ENCODE results near the gene SH3RF3. TPM values are rescaled to one million over a fixed set of nuclear protein-coding genes. Genes with fewer than 3 reads are reported as not detected.

SH3RF3 gene
- total and polyA plus RNA-seq, 2 of the 13 experiments (the other 11 are each of a cell fraction or from before 2014, with no cell fraction given) = 0.04 TPM; not detected in 1

GRCh38 chr2:109392816-109393661, 264.0 kb downstream of the SH3RF3 start (continued):
- TF ChIP-seq LCORL (IDR thresholded peaks at IDR 0.05) (no peak), LCORL (CRISPR knock-in tag; IDR thresholded peaks at IDR 0.05) (no peak), FOXJ3 (CRISPR knock-in tag; IDR thresholded peaks at IDR 0.05; ENCODE audit: borderline replicate concordance) (no peak)

GRCh38 chr2:109393662-109393972, 264.6 kb downstream of the SH3RF3 start:
- in situ Hi-C loops (cut with HindIII; ENCODE audit: extremely low pct_ligation_motif_present, low pct_unique_long_range_greater_than_20kb) = no loop called here

More at GRCh38 chr2:109393662-109393972, 264.6 kb downstream of the SH3RF3 start:
- Histone ChIP-seq H3K4me3 (replicated peaks in 1 of 3; ENCODE audit: insufficient read depth in 1 of 3, low read depth in 2 of 3, low read length in 3 of 3) (no peak overlapping the region), H2AFZ (ENCODE audit: low read length) (no peak overlapping the region), H3K9me3 (ENCODE audit: low read length) (no peaks in the 10 kb centered on the region), H3K36me3 (replicated peaks in 1 of 2; ENCODE audit: control insufficient read depth in 1 of 2, insufficient read depth in 2 of 2, low read length in 2 of 2) (no peaks in the 10 kb centered on the region), H3K79me2 (ENCODE audit: insufficient read depth, low read length) (no peaks in the 10 kb centered on the region), H4K20me1 (ENCODE audit: insufficient read depth, low read length) (no peaks in the 10 kb centered on the region), H3K27ac (ENCODE audit: extremely low read length, insufficient read depth, low read length) (no peak overlapping the region), H3K4me2 (ENCODE audit: low read depth, low read length) (no peak overlapping the region), H3K27me3 (ENCODE audit: control insufficient read depth in 1 of 2, insufficient read depth in 2 of 2, low read length in 2 of 2) (peaks cover 0 to 4% of the 10 kb centered on the region in 2 experiments; a peak in 1 of 5 replicates), H3K9ac (ENCODE audit: insufficient read depth, low read depth, low read length) (no peak overlapping the region), H3K4me1 (ENCODE audit: insufficient read depth, low read length) (no peaks in the 10 kb centered on the region)
- no peak for TF ChIP-seq TFDP1 (CRISPR knock-in tag; IDR thresholded peaks at IDR 0.05; ENCODE audit: borderline replicate concordance)
- TF ChIP-seq ETV5 (CRISPR knock-in tag; IDR thresholded peaks at IDR 0.05; ENCODE audit: borderline replicate concordance) = no peak
- no peak for TF ChIP-seq STAT6 (CRISPR knock-in tag; IDR thresholded peaks at IDR 0.05; ENCODE audit: borderline replicate concordance)
- TF ChIP-seq NFATC3 (CRISPR knock-in tag; IDR thresholded peaks at IDR 0.05) = no peak
- TF ChIP-seq CEBPG (CRISPR knock-in tag; IDR thresholded peaks at IDR 0.05) = no peak
- no peak for TF ChIP-seq ZBTB7A (CRISPR knock-in tag; IDR thresholded peaks at IDR 0.05)
- TF ChIP-seq ZNF549 (CRISPR knock-in tag; IDR thresholded peaks at IDR 0.05) = no peak
- no peak for TF ChIP-seq JUNB (CRISPR knock-in tag; IDR thresholded peaks at IDR 0.05; ENCODE audit: borderline replicate concordance)
- no peak for TF ChIP-seq JARID2 (CRISPR knock-in tag; IDR thresholded peaks at IDR 0.05; ENCODE audit: insufficient replicate concordance)
- no peak for TF ChIP-seq ZNF768 (CRISPR knock-in tag; IDR thresholded peaks at IDR 0.05)
- no peak for TF ChIP-seq ZBTB8A (CRISPR knock-in tag; IDR thresholded peaks at IDR 0.05; ENCODE audit: borderline replicate concordance, low read depth)
- TF ChIP-seq NFIB (CRISPR knock-in tag; IDR thresholded peaks at IDR 0.05; ENCODE audit: borderline replicate concordance) = no peak
- no peak for FAIRE-seq
- ChIA-PET CTCF (ENCODE audit: low intra/inter-chr PET ratio, low total read pairs) (no interaction called here), POLR2A (no interaction called here)
- WGBS (ENCODE audit: low lambda C conversion rate) = 78% methylated on average over 7 of the region's 7 CpGs
- no TSS peak for BruUV-seq (replicated peaks)
- intact Hi-C loops (cut with micrococcal nuclease; ENCODE audit: unreplicated experiment) = no loop called here
- no peak for ATAC-seq
- no peak for DNase-seq (ENCODE audit: low spot score)
